HG03175 (cell line): ENCODE data around the gene PRKACA.

Source experiments
- ATAC-seq: cut with Tn5 transposase; IDR thresholded peaks from one replicate; pipeline ENCODE4 v1.9.1; 2021; ENCODE audit warnings: mild to moderate bottlenecking, moderate library complexity; ENCODE audit not compliant: unreplicated experiment

The PRKACA gene

GRCh38 chr19:14118165-14119051 lies 846 bp upstream of the PRKACA start:
- ATAC-seq = peak; percentile 27

- peak; percentile 8 for ATAC-seq
These were observed 514 bp downstream of the PRKACA start for GRCh38 chr19:14116918-14117578.

- ATAC-seq = no peak
These were observed 1.0 kb downstream of the PRKACA start for GRCh38 chr19:14116525-14116917.

GRCh38 chr19:14115756-14116155 lies 1.8 kb downstream of the PRKACA start:
- no peak for ATAC-seq

GRCh38 chr19:14114854-14115253 lies 2.7 kb downstream of the PRKACA start:
- ATAC-seq = no peak

- no peak for ATAC-seq
These were observed 3.1 kb downstream of the PRKACA start for GRCh38 chr19:14114439-14114838.

GRCh38 chr19:14113762-14114414 lies 3.7 kb downstream of the PRKACA start:
- ATAC-seq = no peak

GRCh38 chr19:14112809-14113385 lies 4.7 kb downstream of the PRKACA start:
- no peak for ATAC-seq

- no peak for ATAC-seq
These were observed 5.3 kb downstream of the PRKACA start for GRCh38 chr19:14112051-14112808.

GRCh38 chr19:14111486-14111885 lies 6.1 kb downstream of the PRKACA start:
- ATAC-seq = no peak

- ATAC-seq = no peak
These were observed 6.9 kb downstream of the PRKACA start for GRCh38 chr19:14110650-14111049.

- no peak for ATAC-seq
These were observed 9.7 kb downstream of the PRKACA start for GRCh38 chr19:14107581-14108461.

GRCh38 chr19:14106840-14107239 lies 10.7 kb downstream of the PRKACA start:
- ATAC-seq = no peak

GRCh38 chr19:14105680-14106079 lies 11.9 kb downstream of the PRKACA start:
- no peak for ATAC-seq

- no peak for ATAC-seq
These were observed 14.3 kb downstream of the PRKACA start for GRCh38 chr19:14103310-14103709.

- ATAC-seq = no peak
These were observed 14.8 kb downstream of the PRKACA start for GRCh38 chr19:14102756-14103155.

GRCh38 chr19:14102102-14102696 lies 15.4 kb downstream of the PRKACA start:
- no peak for ATAC-seq

GRCh38 chr19:14101003-14101545 lies 16.5 kb downstream of the PRKACA start:
- no peak for ATAC-seq
